Measurements from ENCODE around the gene RABL6.
"Not testable (repeated sequence)": the region's sequence is repeated elsewhere in the genome, so short reads cannot be mapped to it uniquely, and the experiment has no call there.

RABL6 gene

GRCh38 chr9:136796775-136797347, 10.9 kb upstream of the RABL6 start:
- not testable (repeated sequence) for DNase-seq

- DNase-seq = no peak
Measured at GRCh38 chr9:136798708-136799078, 9.1 kb upstream of the RABL6 start.

- DNase-seq = peak in 1 of 2 experiments; percentile 65
Measured at GRCh38 chr9:136799079-136799853, 8.5 kb upstream of the RABL6 start.

GRCh38 chr9:136799854-136800657, 7.7 kb upstream of the RABL6 start:
- peak; percentile 75 to 92 for DNase-seq

GRCh38 chr9:136802321-136802720, 5.4 kb upstream of the RABL6 start:
- DNase-seq = no peak

GRCh38 chr9:136803009-136803550, 4.7 kb upstream of the RABL6 start:
- DNase-seq = not testable (repeated sequence)

- no peak for DNase-seq
Measured at GRCh38 chr9:136803551-136804508, 3.9 kb upstream of the RABL6 start.

GRCh38 chr9:136804509-136805206, 3.1 kb upstream of the RABL6 start:
- DNase-seq = no peak

GRCh38 chr9:136805207-136805740, 2.5 kb upstream of the RABL6 start:
- DNase-seq = no peak

GRCh38 chr9:136806067-136806466, 1.7 kb upstream of the RABL6 start:
- no peak for DNase-seq

- DNase-seq = no peak
Measured at GRCh38 chr9:136806631-136807201, 1.0 kb upstream of the RABL6 start.

GRCh38 chr9:136808075-136808805, 492 bp downstream of the RABL6 start:
- DNase-seq = peak in 1 of 2 experiments; percentile 49

GRCh38 chr9:136808806-136809158, 1.0 kb downstream of the RABL6 start:
- peak in 1 of 2 experiments; percentile 44 for DNase-seq

GRCh38 chr9:136814725-136815421, 7.1 kb downstream of the RABL6 start:
- no peak for DNase-seq

GRCh38 chr9:136815422-136815782, 7.7 kb downstream of the RABL6 start:
- DNase-seq = no peak

GRCh38 chr9:136820971-136821825, 13.4 kb downstream of the RABL6 start:
- DNase-seq = no peak

GRCh38 chr9:136821826-136822544, 14.2 kb downstream of the RABL6 start:
- no peak for DNase-seq

All from NCI-H526 (cell line).